T-helper 1 cell treated with Interleukin-12 subunit alpha and Interleukin-12 subunit beta and Interleukin-4 antibody, amounts not matched to agents 30 μg/mL and 1 μg/mL, for 36 hours (primary cell): ENCODE data around the gene TATDN2.

Experiments
- H3K27ac Mint-ChIP-seq: one replicate; pipeline ENCODE4 v1.8.0; 2021; ENCODE audit warnings: mild to moderate bottlenecking, mixed read lengths
- H3K27me3 Mint-ChIP-seq: one replicate; pipeline ENCODE4 v1.8.0; 2021; ENCODE audit warnings: low read depth, mixed read lengths
- H3K36me3 Mint-ChIP-seq: one replicate; pipeline ENCODE4 v1.8.0; 2021; ENCODE audit warnings: low read depth, mixed read lengths
- H3K4me1 Mint-ChIP-seq: one replicate; pipeline ENCODE4 v1.8.0; 2021; ENCODE audit warnings: low read depth, mixed read lengths
- H3K4me3 Mint-ChIP-seq: one replicate; pipeline ENCODE4 v1.8.0; 2021; ENCODE audit warnings: mild to moderate bottlenecking, moderate library complexity, mixed read lengths
- H3K9me3 Mint-ChIP-seq: one replicate; pipeline ENCODE4 v1.8.0; 2021; ENCODE audit warnings: mixed read lengths

TATDN2 gene

GRCh38 chr3:10226293-10226692 lies 22.0 kb upstream of the TATDN2 start:
- peaks cover 49% of the 10 kb centered on the region for H3K4me1 Mint-ChIP-seq
- H3K9me3 Mint-ChIP-seq = no peaks in the 10 kb centered on the region
- H3K27me3 Mint-ChIP-seq = no peaks in the 10 kb centered on the region
- H3K4me3 Mint-ChIP-seq = no peak overlapping the region
- H3K27ac Mint-ChIP-seq = peak overlapping the region; percentile 36
- peaks cover 47% of the 10 kb centered on the region for H3K36me3 Mint-ChIP-seq

DNA sequence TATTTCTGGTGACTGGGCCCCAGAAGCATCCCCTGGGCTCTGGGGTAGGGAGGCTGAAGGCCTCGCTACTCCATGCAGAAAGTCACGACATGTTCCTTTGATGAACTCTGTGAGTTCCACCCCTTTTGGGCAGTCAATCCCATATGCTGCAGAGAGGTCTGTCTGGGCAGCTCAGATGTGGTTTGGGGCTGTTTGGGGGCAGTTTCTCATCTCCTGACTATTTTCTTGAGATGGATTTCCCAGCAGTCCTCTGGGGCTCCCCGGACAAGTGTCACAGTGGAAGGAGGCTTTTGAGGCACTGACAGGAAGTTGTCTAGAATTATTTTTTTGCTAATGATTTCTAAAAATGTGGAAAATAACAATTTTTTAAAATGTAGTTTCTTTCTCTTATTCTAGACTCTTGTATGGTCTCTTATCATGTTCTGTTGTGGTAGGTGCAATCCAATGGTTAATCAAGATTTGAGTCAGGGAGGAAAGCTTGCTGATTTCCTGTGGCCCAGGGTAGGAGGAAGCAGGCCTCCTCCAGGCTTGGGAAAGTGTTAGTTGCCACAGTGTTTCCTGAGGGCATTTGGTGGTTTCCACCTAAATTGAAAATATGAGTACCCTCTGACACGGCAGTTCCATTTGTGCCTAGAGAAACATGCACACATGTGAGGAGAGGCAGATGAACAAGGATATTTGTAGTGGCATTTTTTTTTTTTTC lies 19.9 kb upstream of the TATDN2 start:
- Mint-ChIP-seq H3K27me3 (no peaks in the 10 kb centered on the region), H3K4me3 (peak overlapping the region; percentile 60), H3K9me3 (no peaks in the 10 kb centered on the region), H3K36me3 (peaks cover 34% of the 10 kb centered on the region), H3K27ac (peak overlapping the region; percentile 80), H3K4me1 (peaks cover 36% of the 10 kb centered on the region)

- H3K9me3 Mint-ChIP-seq = no peaks in the 10 kb centered on the region
- no peaks in the 10 kb centered on the region for H3K27me3 Mint-ChIP-seq
- H3K27ac Mint-ChIP-seq = peak overlapping the region; percentile 62
- H3K4me3 Mint-ChIP-seq = no peak overlapping the region
- H3K4me1 Mint-ChIP-seq = peaks cover 26% of the 10 kb centered on the region
- peaks cover 29% of the 10 kb centered on the region for H3K36me3 Mint-ChIP-seq
Measured at GRCh38 chr3:10229576-10229975, 18.7 kb upstream of the TATDN2 start.

- Mint-ChIP-seq H3K4me3 (no peak overlapping the region), H3K27me3 (no peaks in the 10 kb centered on the region), H3K9me3 (no peaks in the 10 kb centered on the region), H3K27ac (no peak overlapping the region), H3K36me3 (peaks cover 36% of the 10 kb centered on the region), H3K4me1 (peaks cover 20% of the 10 kb centered on the region)
Measured at GRCh38 chr3:10232137-10232536, 16.1 kb upstream of the TATDN2 start.

- Mint-ChIP-seq H3K4me1 (peaks cover 27% of the 10 kb centered on the region), H3K9me3 (peaks cover 5% of the 10 kb centered on the region), H3K27ac (no peak overlapping the region), H3K27me3 (no peaks in the 10 kb centered on the region), H3K4me3 (no peak overlapping the region), H3K36me3 (peaks cover 43% of the 10 kb centered on the region)
Measured at GRCh38 chr3:10233988-10234387, 14.3 kb upstream of the TATDN2 start.

- H3K4me3 Mint-ChIP-seq = no peak overlapping the region
- peaks cover 5% of the 10 kb centered on the region for H3K9me3 Mint-ChIP-seq
- H3K27ac Mint-ChIP-seq = no peak overlapping the region
- H3K36me3 Mint-ChIP-seq = peaks cover 46% of the 10 kb centered on the region
- H3K4me1 Mint-ChIP-seq = peaks cover 26% of the 10 kb centered on the region
- no peaks in the 10 kb centered on the region for H3K27me3 Mint-ChIP-seq
Measured at GRCh38 chr3:10234526-10235230, 13.6 kb upstream of the TATDN2 start.

- Mint-ChIP-seq H3K36me3 (peaks cover 47% of the 10 kb centered on the region), H3K4me1 (peaks cover 26% of the 10 kb centered on the region), H3K27ac (no peak overlapping the region), H3K9me3 (peaks cover 5% of the 10 kb centered on the region), H3K27me3 (no peaks in the 10 kb centered on the region), H3K4me3 (no peak overlapping the region)
Measured at GRCh38 chr3:10235551-10235950, 12.7 kb upstream of the TATDN2 start.

- H3K27ac Mint-ChIP-seq = peak overlapping the region; percentile 94
- H3K9me3 Mint-ChIP-seq = peaks cover 5% of the 10 kb centered on the region
- no peaks in the 10 kb centered on the region for H3K27me3 Mint-ChIP-seq
- peaks cover 58% of the 10 kb centered on the region for H3K36me3 Mint-ChIP-seq
- H3K4me1 Mint-ChIP-seq = peaks cover 39% of the 10 kb centered on the region
- peak overlapping the region; percentile 63 for H3K4me3 Mint-ChIP-seq
Measured at GRCh38 chr3:10238345-10239183, 9.7 kb upstream of the TATDN2 start.

GRCh38 chr3:10240799-10241198 lies 7.5 kb upstream of the TATDN2 start:
- no peak overlapping the region for H3K4me3 Mint-ChIP-seq
- peaks cover 43% of the 10 kb centered on the region for H3K4me1 Mint-ChIP-seq
- H3K27me3 Mint-ChIP-seq = no peaks in the 10 kb centered on the region
- peaks cover 71% of the 10 kb centered on the region for H3K36me3 Mint-ChIP-seq
- H3K9me3 Mint-ChIP-seq = peaks cover 26% of the 10 kb centered on the region
- H3K27ac Mint-ChIP-seq = peak overlapping the region; percentile 68

GRCh38 chr3:10242182-10243065 lies 5.8 kb upstream of the TATDN2 start:
- Mint-ChIP-seq H3K9me3 (peaks cover 31% of the 10 kb centered on the region), H3K36me3 (peaks cover 70% of the 10 kb centered on the region), H3K27ac (peak overlapping the region; percentile 92), H3K4me1 (peaks cover 41% of the 10 kb centered on the region), H3K4me3 (peak overlapping the region; percentile 72), H3K27me3 (no peaks in the 10 kb centered on the region)

DNA sequence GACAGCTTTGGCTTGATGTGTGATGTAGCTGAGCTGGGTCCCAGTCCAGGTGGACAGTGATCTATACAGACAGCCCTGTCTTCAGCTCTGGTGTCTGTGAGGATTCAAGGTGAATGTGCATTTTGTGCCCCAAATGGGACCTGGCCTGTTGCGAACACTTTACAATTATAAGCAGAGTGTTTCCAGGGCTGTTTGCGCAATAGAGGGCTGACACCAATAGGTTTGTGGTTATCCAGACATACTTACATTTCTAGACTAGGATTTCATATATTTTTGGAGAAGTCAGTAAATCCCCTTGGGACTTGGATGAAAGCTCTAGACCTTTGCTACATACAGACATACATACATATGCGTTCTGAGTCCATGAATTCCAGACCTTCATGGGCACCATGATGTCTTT lies 4.2 kb upstream of the TATDN2 start:
- Mint-ChIP-seq H3K27me3 (no peaks in the 10 kb centered on the region), H3K36me3 (peaks cover 63% of the 10 kb centered on the region), H3K27ac (peak overlapping the region; percentile 22), H3K4me3 (no peak overlapping the region), H3K4me1 (peaks cover 33% of the 10 kb centered on the region), H3K9me3 (peaks cover 29% of the 10 kb centered on the region)

- no peaks in the 10 kb centered on the region for H3K27me3 Mint-ChIP-seq
- peaks cover 29% of the 10 kb centered on the region for H3K9me3 Mint-ChIP-seq
- H3K4me3 Mint-ChIP-seq = no peak overlapping the region
- no peak overlapping the region for H3K27ac Mint-ChIP-seq
- H3K36me3 Mint-ChIP-seq = peaks cover 65% of the 10 kb centered on the region
- peaks cover 41% of the 10 kb centered on the region for H3K4me1 Mint-ChIP-seq
Measured at GRCh38 chr3:10245081-10245712, 3.1 kb upstream of the TATDN2 start.

- no peaks in the 10 kb centered on the region for H3K27me3 Mint-ChIP-seq
- peak overlapping the region; percentile 87 for H3K27ac Mint-ChIP-seq
- H3K9me3 Mint-ChIP-seq = peaks cover 29% of the 10 kb centered on the region
- H3K4me1 Mint-ChIP-seq = peaks cover 43% of the 10 kb centered on the region
- peaks cover 69% of the 10 kb centered on the region for H3K36me3 Mint-ChIP-seq
- H3K4me3 Mint-ChIP-seq = peak overlapping the region; percentile 69
Measured at GRCh38 chr3:10247679-10248183, 528 bp upstream of the TATDN2 start.
